Left lung (tissue), 14 donors: ENCODE data around the gene HTR3B. TPM values are rescaled to one million over a fixed set of nuclear protein-coding genes. Genes with fewer than 3 reads are reported as not detected.

Source experiments
- ATAC-seq: fragments of 200-7000 bp; cut with Tn5 transposase; one replicate; pipeline ENCODE4 v1.9.1; 2020; ENCODE audit warnings: moderate library complexity
- DNase-seq, 4 donors: peaks; one replicate each; pipeline ENCODE4 v3.0.0-alpha.2; 2013 to 2020
- H3K27ac ChIP-seq, 2 donors: fragments of 200-600 bp; sonication (generic) in 1 of 2; one replicate each; pipeline versions ENCODE4 v1.5.0 to v1.8.0; 2020 to 2021
- H3K27me3 ChIP-seq, 2 donors: fragments of 200-600 bp; sonication (generic) in 1 of 2; one replicate each; pipeline versions ENCODE4 v1.5.0 to v1.8.0; 2020 to 2021
- H3K36me3 ChIP-seq, 2 donors: fragments of 200-600 bp; sonication (generic) in 1 of 2; one replicate each; pipeline versions ENCODE4 v1.5.0 to v1.8.0; 2020 to 2021
- H3K4me1 ChIP-seq, 2 donors: fragments of 200-600 bp; one replicate each; pipeline ENCODE4 v1.8.0; 2021
- H3K4me3 ChIP-seq, 2 donors: fragments of 200-600 bp; sonication (generic) in 1 of 2; one replicate each; pipeline versions ENCODE4 v1.5.0 to v1.8.0; 2020 to 2021; ENCODE audit warnings: mild to moderate bottlenecking in 1 of 2
- H3K9me3 ChIP-seq, 2 donors: fragments of 200-600 bp; sonication (generic) in 1 of 2; one replicate each; pipeline versions ENCODE4 v1.5.0 to v1.8.0; 2020 to 2021
- CTCF ChIP-seq, 2 donors: fragments of 200-600 bp; sonication (generic) in 1 of 2; IDR thresholded peaks; one replicate each; pipeline versions ENCODE4 v1.5.0 to v1.8.0; 2021; ENCODE audit warnings: antibody characterized with exemption in 2 of 2
- intact Hi-C, 2 donors: fragments of 100-400 bp; cut with DNase I; formaldehyde crosslinking; loops; one replicate each; pipeline versions ENCODE4 v1.11.2 to v1.14.2; 2022
- long read RNA-seq, 12 donors: library from polyadenylated mRNA in 2 of 12; unstranded in 2 of 12; transcript quantifications; one replicate each; pipeline ENCODE4 v2.0.0 and lab custom pipeline, GENCODE V29; 2019 to 2026
- polyA plus RNA-seq, 6 donors: library from polyadenylated mRNA; unstranded; fragments of 120-200 nt; gene quantifications; one replicate each; pipeline ENCODE4 v1.2.1, GENCODE V29; 2013; ENCODE audit not compliant: insufficient read length in 6 of 6
- total RNA-seq, 2 donors: library from RNA; stranded (reverse); fragmentation: NEBNext Ultra II Directional; extraction: Animal tissue kit (Norgen Biotek cat#: 25700); gene quantifications; one replicate each; pipeline ENCODE4 v1.2.1, GENCODE V29; 2021
- donor health status: DM: no; HTN: yes; CAD: no.
- donor health status: DM: no; HTN: no; CAD: no.

The HTR3B gene
- total RNA-seq (not detected), polyA plus RNA-seq (under 1 TPM; 0.10 to 0.21 (median 0.15) TPM)
- long read RNA-seq, donor 1: 0 reads
- long read RNA-seq, donor 2: 0 reads
- long read RNA-seq, donor 3: 0 reads
- long read RNA-seq, donor 4: 0 reads
- long read RNA-seq, donor 5: 0 reads
- long read RNA-seq, donor 6: 0 reads
- long read RNA-seq, donor 7: 0 reads
- long read RNA-seq, donor 8: 0 reads
- long read RNA-seq, donor 9: 0 reads
- long read RNA-seq, donor 10: 0 reads
- long read RNA-seq, donor 11: 0 reads
- long read RNA-seq, donor 12: 0 reads

GRCh38 chr11:113904379-113905101, at the start of gene HTR3B:
Gene HTR3B, plus strand, starts transcription at chr11:113904796. Its CDS starts 138 bp downstream, at chr11:113904934.
- intact Hi-C loops: no loop called here
- Histone ChIP-seq H3K36me3 (no peaks in the 10 kb centered on the region), H3K4me3 (no peak within 1 kb of the TSS), H3K4me1 (no peaks in the 10 kb centered on the region), H3K27me3 (peaks cover 0 to 22% of the 10 kb centered on the region in 2 donors), H3K9me3 (no peaks in the 10 kb centered on the region), H3K27ac (no peak within 1 kb of the TSS)
- DNase-seq (no peak), ATAC-seq (no peak)
- TF ChIP-seq CTCF (IDR thresholded peaks at IDR 0.05): no peak

- DNase-seq (no peak), ATAC-seq (no peak)
- peaks cover 0 to 19% of the 10 kb centered on the region in 2 donors for H3K36me3 ChIP-seq
- no peak for TF ChIP-seq CTCF (IDR thresholded peaks at IDR 0.05)
- no peak overlapping the region for H3K4me3 ChIP-seq
- H3K27ac ChIP-seq: no peak overlapping the region
- no peaks in the 10 kb centered on the region for H3K4me1 ChIP-seq
- intact Hi-C loops: no loop called here
- no peaks in the 10 kb centered on the region for H3K9me3 ChIP-seq
- H3K27me3 ChIP-seq: no peaks in the 10 kb centered on the region
Observed at GRCh38 chr11:113855803-113856202, 48.8 kb upstream of the HTR3B start.

- TF ChIP-seq CTCF (IDR thresholded peaks at IDR 0.05): no peak
- Histone ChIP-seq H3K9me3 (no peaks in the 10 kb centered on the region), H3K27ac (no peak overlapping the region), H3K27me3 (no peaks in the 10 kb centered on the region), H3K4me1 (no peaks in the 10 kb centered on the region), H3K36me3 (peaks cover 0 to 6% of the 10 kb centered on the region in 2 donors), H3K4me3 (no peak overlapping the region)
- DNase-seq (no peak), ATAC-seq (no peak)
- intact Hi-C loops: no loop called here
Observed at GRCh38 chr11:113856966-113857759, 47.4 kb upstream of the HTR3B start.

- Histone ChIP-seq H3K36me3 (no peaks in the 10 kb centered on the region), H3K4me3 (no peak overlapping the region), H3K9me3 (no peaks in the 10 kb centered on the region), H3K4me1 (no peaks in the 10 kb centered on the region), H3K27me3 (no peaks in the 10 kb centered on the region), H3K27ac (no peak overlapping the region)
- intact Hi-C loops: no loop called here
- DNase-seq (no peak), ATAC-seq (no peak)
- no peak for TF ChIP-seq CTCF (IDR thresholded peaks at IDR 0.05)
Observed at GRCh38 chr11:113859665-113860064, 44.9 kb upstream of the HTR3B start.

GRCh38 chr11:113862435-113862834, 42.2 kb upstream of the HTR3B start:
- intact Hi-C loops: no loop called here
- Histone ChIP-seq H3K4me3 (no peak overlapping the region), H3K9me3 (no peaks in the 10 kb centered on the region), H3K4me1 (no peaks in the 10 kb centered on the region), H3K27ac (no peak overlapping the region), H3K36me3 (no peaks in the 10 kb centered on the region), H3K27me3 (no peaks in the 10 kb centered on the region)
- DNase-seq (no peak), ATAC-seq (no peak)
- no peak for TF ChIP-seq CTCF (IDR thresholded peaks at IDR 0.05)
